GM19452 (cell line): ENCODE measurements around the gene APOC1.
"Not testable (repeated sequence)": the region's sequence is repeated elsewhere in the genome, so short reads cannot be mapped to it uniquely, and the experiment has no call there.

Experiments used
- ATAC-seq: cut with Tn5 transposase; IDR thresholded peaks from one replicate; pipeline ENCODE4 v1.9.1; 2021; ENCODE audit not compliant: unreplicated experiment

Gene APOC1

DNA sequence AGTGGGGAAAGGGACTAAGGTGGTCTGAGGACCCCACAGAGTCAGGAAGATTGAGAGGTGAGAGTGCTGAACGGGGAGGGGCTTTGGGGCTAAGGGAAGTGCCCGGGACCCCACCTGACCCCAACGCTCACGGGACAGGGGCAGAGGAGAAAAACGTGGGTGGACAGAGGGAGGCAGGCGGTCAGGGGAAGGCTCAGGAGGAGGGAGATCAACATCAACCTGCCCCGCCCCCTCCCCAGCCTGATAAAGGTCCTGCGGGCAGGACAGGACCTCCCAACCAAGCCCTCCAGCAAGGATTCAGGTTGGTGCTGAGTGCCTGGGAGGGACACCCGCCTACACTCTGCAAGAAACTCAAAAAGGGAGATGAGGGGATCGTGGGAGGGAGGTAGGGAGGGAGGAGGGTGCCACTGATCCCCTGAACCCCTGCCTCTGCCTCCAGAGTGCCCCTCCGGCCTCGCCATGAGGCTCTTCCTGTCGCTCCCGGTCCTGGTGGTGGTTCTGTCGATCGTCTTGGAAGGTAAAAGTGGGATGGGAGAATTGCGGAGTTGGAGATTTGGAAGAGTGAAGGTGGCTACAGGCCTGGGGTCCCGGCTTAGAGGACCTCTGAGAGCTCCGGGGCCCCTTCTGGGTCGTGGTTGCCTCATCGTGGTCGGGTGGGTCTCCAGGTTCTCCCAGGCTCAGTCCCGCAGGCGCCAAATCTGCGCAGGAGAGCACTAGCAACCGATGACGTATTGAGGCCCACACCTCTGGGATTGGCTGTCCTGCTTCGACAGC, at the start of gene APOC1:
Gene APOC1 (plus strand): TSS at position 176 of the 774 bp plus-strand sequence. CDS start 284 bp downstream, at position 460.
- ATAC-seq: peak; percentile 97

DNA sequence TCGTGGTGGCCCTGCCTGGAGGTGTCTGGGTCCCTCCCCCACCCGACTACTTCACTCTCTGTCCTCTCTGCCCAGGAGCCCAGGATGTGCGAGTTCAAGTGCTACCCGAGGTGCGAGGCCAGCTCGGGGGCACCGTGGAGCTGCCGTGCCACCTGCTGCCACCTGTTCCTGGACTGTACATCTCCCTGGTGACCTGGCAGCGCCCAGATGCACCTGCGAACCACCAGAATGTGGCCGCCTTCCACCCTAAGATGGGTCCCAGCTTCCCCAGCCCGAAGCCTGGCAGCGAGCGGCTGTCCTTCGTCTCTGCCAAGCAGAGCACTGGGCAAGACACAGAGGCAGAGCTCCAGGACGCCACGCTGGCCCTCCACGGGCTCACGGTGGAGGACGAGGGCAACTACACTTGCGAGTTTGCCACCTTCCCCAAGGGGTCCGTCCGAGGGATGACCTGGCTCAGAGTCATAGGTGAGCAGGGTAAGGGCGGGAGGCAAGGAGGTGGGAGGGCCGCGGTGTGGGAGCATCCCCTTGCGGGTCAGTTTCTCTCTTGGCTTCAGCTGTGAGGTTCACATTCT, 49.1 kb upstream of the APOC1 start:
- no peak for ATAC-seq

DNA sequence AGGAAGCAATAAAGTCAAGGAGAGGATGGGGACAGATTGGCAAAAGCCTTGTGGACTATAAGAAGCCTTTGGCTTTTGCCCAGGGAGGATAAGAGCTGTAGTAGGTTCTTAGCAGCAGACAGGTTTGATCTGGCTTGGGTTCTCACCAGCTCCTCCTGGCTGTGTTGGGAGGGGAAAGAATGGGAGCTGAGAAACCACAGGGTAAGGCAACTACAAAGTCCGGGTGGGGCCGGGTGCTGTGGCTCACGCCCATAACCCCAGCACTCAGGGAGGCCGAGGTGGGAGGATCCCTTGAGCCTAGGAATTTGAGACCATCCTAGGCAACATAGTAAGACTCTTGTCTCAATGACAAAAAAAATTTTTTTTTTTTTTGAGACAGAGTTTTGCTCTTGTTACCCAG, 47.7 kb upstream of the APOC1 start:
- no peak for ATAC-seq

DNA sequence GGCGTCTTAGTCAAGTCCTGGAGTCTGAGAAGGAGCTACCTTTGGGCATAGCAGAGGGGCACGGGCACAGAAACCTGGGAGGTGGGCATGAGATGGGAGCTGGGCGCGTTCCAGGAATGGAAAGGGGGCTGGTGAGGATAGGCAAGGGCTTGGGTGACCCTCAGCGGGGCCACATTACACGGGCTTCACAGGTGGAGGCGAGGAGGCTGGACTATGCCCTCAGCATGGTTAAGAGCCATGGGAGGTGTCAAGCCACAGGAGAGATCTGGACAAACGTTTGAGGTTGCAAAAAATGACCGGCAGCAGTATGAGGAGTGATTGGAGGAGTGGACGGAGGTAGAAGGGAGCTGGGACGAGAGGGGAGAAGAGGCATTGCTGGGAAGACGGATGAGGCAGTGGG, 46.8 kb upstream of the APOC1 start:
- ATAC-seq: no peak

DNA sequence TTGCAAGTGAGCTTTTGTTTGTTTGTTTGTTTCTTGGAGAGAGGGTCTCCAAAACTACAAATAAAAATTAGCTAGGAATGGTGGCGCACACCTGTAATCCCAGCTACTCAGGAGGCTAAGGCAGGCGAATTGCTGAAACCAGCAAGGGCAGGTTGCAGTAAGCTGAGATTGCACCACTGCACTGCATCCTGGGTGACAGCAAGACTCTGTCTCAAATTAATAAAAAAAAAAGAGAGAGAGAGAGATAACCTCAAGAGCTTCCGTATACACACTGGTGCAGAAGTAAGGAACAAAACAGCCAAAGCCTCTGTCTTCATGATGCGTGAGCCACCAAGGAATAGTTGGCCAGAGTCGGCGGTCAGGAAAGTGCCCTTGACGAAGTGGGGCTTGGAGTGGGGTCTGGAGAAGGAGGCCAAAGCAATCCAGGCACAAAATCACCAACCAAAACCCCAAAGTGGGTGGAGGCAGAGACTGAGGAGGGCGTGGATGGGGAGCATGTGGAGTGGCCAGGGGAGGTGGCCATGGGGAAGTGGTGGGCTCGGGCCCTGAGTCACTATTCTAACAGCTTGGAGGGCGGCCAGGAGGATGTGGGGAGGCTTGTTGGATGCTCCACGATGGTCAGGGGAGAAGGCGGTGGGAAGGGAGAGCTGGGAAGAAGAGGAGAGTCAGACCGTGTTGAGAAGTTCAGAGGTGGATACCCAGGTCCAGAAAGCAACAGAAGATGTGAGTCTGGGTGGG, 44.5 kb upstream of the APOC1 start:
- no peak for ATAC-seq

DNA sequence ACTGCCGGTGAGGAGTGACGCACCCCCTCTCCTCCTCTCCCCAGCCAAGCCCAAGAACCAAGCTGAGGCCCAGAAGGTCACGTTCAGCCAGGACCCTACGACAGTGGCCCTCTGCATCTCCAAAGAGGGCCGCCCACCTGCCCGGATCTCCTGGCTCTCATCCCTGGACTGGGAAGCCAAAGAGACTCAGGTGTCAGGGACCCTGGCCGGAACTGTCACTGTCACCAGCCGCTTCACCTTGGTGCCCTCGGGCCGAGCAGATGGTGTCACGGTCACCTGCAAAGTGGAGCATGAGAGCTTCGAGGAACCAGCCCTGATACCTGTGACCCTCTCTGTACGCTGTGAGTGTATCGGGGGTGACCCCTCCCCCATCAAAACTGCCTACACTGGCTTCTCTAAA, 42.6 kb upstream of the APOC1 start:
- no peak for ATAC-seq

DNA sequence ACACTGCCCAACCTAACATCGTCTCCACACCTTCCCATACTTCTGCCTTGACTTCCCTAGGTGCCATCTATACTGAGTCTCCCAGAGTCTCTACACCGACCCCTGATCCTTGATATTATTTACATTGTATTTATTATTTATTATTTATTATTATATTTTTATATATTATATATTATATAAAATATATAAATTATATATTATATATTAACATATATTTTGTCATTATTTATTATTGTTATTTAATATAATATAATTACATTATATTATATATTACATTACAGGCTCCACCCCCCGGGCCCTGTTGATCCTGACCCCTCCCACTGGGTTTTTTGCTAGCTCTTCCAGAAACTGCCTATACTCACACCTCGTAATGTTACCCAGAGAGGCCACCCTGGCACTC, 41.7 kb upstream of the APOC1 start:
- no peak for ATAC-seq

DNA sequence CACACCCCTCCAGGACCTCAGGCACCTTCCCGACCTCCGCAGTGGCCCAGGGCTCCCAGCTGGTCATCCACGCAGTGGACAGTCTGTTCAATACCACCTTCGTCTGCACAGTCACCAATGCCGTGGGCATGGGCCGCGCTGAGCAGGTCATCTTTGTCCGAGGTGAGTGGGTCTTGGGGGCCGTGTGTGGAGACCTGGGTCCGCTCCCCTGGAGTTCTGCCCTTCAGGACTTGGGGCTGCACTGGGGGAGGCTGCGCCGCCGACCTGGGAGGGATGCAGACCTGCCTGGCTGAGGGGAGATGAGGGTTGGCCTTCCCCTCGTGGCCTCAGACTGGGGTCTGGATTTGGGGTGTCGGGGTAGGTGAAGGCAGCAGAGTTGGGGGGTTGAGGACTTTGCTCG, 40.1 kb upstream of the APOC1 start:
- no peak for ATAC-seq

DNA sequence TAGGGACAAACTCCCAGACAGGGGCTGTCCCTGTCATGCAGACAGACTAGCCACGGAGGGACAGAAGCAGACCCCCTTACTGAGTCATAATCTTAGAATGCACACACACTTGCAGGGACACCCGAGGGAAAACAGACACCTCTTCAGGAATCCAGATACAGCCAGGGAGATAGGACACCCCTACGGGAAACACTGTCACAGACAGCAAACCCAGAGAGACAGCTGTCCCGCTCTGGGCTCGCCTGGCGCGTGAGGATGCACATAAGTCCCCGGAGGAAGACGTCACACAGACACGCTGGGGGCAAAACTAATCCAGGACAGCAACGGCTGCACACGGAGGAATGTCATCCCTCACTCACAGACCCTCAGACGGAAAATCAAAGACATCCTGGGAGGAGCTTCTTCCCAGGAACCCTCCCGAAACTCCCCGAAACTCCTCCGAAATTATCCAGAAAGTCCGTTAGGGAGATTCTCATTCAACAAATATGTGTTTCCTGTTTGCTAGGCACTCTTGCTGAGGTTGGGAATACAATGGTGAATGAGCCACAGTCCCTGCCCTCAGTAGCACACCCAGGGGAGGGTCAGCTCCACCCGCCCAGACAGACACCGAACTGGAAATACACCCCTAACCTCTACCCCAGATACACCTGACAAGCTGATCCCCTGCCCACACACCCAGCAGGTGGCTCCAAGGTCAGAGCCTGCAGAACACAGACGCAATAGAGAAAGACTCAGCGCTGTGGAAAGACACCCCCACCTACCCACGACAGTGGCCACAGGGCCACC, 38.5 kb upstream of the APOC1 start:
- ATAC-seq: no peak

DNA sequence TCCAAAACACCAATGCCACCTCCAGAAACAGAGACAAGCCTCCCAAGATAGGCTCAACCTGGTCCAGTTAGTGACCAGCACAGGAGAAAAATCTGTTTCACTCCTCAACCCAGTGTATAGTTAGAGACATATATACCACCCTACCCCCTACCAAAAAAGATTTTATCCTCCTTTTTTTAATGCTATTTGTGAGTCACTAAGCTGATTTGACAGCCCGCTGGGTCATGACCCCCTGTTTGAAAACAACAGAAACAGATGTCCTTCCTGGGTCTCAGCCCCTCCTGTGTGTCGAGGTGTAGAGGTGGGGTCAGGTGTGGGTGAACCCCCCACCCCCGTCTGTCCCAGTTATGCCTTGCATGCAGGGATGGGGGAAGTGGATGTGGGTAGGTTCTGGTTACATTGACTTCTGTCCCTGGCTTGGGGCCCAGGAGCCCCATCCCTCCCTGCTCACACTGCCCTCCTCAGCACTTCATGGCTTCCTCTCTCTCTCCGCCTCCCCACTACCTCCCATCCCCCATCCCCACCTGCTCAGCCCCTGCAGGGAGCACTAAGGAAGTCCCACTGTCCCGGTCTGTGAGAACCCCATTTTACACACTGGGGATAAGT, 37.4 kb upstream of the APOC1 start:
- ATAC-seq: no peak

DNA sequence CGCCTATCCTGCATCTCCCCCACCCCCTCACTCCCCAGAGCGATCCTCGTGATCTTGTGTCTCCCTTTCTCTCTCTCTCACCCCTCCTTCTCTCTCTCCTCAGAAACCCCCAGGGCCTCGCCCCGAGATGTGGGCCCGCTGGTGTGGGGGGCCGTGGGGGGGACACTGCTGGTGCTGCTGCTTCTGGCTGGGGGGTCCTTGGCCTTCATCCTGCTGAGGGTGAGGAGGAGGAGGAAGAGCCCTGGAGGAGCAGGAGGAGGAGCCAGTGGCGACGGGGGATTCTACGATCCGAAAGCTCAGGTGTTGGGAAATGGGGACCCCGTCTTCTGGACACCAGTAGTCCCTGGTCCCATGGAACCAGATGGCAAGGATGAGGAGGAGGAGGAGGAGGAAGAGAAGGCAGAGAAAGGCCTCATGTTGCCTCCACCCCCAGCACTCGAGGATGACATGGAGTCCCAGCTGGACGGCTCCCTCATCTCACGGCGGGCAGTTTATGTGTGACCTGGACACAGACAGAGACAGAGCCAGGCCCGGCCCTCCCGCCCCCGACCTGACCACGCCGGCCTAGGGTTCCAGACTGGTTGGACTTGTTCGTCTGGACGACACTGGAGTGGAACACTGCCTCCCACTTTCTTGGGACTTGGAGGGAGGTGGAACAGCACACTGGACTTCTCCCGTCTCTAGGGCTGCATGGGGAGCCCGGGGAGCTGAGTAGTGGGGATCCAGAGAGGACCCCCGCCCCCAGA, 36.1 kb upstream of the APOC1 start:
- ATAC-seq: no peak

DNA sequence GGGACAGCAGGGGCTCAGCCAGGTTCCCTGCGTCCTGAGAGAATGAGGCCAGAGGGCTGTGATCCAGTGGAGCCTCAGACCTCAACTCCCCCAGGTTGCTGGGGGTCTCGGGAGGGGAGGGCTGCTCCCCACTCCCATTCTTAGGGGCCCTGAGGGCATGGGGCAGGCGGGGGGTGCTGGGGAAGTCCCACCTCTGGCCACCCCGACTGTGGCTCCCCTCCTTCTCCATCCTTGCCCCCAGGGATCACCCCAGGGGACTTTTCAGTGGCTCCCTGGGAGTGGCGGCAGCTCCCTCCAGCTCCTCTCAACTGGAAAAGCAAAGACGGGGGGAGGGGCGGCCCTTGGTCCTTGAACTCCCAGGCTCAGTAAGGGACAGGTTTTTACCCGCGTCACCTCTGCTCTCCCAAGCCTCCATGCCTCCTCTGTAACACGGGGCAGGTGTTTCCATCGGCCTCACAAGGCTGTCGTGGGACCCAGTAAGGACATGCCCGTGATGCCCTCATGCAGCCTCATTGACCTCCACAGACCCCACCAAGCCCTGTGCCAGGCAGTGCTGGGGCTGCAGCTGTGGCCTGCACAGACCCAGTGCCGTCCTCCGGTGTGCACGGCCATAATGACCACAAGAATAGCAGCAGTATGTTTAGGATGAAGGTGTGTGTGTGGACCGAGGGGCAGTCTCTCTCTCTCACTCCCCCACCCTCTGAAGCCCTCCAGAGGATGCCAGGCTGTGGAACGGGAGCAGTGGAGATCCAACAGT, 34.9 kb upstream of the APOC1 start:
- no peak for ATAC-seq

DNA sequence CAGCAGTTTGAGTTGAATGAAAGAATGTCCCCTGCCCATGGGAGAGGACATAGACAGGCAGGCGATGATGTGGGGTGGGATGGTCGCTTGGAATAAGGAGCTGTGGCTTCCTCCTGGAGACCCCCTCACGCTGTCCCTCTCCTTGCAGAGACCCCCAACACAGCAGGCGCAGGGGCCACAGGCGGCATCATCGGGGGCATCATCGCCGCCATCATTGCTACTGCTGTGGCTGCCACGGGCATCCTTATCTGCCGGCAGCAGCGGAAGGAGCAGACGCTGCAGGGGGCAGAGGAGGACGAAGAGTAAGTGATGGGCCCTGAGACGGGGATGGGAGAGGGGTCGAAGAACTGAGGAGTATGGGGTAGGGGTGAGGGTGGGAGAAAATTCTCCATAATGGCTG, 32.3 kb upstream of the APOC1 start:
- ATAC-seq: no peak

DNA sequence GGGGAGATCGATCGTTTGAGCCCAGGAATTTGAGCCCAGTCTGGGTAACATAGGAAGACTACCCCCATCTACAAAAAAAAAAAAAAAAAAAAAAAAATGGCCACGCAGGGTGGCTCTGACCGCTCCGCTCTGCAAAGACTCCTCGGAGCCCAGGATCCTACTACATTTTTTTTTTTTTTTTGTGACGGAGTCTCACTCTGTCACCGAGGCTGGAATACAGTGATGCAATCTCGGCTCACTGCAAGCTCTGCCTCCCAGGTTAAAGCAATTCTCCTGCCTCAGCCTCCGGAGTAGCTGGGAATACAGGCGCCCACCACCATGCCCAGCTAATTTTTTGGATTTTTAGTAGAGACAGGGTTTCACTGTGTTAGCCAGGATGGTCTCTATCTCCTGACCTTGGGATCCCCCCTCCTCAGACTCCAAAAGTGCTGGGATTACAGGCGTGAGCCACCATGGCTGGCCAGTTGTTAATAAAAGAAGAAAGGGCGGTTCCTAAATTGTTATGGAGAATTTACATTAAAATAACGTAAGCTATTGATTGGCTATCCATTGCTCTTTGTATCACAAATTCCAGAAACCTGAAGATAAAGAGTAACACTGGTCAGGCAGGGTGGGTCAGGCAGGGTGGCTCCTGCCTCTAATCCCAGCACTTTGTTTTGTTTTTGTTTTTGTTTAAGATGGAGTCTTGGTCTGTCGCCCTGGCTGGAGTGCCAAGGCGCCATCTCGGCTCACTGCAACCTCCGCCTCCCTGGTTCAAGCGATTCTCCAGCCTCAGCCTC, 31.6 kb upstream of the APOC1 start:
- not testable (repeated sequence) for ATAC-seq

DNA sequence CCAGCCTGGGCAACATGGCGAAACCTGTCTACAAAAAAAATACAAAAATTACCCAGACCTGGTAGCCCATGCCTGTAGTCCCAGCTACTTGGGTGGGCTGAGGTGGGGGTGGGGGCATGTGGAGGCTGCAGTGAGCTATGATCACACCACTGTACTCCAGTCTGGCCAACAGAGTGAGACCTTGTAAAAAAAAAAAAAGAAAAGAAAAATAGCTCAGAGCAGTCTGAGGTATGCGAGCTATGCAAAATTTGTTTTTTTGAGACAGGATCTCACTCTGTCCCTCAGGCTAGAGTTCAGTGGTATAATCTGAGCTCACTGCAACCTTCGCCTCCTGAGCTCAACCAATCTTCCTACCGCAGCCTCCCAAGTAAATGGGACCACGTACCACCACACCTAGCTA, 30.5 kb upstream of the APOC1 start:
- no peak for ATAC-seq

DNA sequence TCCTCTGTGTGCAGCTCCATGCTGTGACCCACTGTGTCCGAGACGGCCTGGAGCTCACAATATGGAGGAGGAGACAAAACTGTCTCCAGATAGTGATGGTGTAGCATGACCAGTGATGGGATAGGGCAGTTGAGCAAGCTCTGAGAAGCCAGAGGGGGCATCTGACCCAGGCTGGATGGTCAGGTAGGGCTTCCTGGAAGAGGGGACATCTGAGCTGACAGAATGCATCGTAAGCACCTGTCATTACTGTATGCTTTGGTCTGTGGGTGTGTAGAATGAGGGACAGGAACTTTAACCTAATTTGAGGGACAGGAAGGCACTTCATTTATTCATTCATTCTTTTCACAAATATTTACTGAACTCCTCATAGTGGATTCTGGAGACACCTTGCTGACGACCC, 29.8 kb upstream of the APOC1 start:
- ATAC-seq: no peak

DNA sequence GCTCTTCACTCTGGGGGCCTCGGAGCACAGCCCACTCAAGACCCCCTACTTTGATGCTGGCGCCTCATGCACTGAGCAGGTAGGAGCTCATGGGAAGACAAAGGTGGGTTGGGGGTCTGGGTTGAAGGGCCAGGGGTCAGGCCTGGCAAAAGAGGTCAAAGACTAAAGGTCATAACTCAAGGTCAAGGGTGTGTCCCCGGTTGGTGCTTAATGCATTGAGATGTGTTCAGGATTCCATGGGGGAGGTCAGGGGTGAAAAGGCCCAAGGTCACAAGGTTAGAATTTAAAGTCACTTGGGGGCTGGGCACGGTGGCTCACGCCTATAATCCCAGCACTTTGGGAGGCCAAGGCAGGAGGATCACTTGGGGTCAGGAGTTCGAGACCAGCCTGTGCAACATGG, 28.3 kb upstream of the APOC1 start:
- ATAC-seq: no peak

DNA sequence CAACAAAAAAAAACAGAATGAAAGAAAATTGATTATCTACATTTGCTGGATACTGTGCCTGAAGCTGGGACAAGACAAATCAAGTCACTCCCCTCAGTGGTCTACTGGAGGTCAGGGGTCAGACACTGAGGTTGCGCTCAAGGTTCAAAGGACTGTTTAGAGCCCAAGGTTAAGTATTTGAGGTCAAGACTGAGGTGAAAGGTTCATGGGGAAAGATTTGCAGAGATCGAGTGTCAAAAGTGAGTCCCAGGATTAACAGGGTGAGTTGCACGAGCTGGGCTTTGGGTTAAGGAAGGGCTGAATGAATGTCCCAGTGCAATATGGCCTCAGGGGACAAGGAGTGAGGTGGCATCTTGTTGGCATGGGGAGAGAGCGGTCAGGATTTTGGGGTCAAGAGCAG, 26.8 kb upstream of the APOC1 start:
- no peak for ATAC-seq

DNA sequence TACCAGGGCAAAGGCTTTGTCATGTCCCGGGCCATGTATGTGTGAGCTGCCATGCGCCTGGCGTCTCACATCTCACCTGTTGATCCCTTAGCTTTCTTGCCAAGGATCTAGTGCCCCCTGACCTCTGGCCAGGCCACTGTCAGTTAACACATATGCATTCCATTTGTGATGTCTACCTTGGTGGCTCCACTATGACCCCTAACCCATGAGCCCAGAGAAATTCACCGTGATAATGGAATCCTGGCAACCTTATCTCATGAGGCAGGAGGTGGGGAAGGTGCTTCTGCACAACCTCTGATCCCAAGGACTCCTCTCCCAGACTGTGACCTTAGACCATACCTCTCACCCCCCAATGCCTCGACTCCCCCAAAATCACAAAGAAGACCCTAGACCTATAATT, 26.1 kb upstream of the APOC1 start:
- not testable (repeated sequence) for ATAC-seq
